ENCODE results near the gene TGM3.

TGM3 gene

DNA sequence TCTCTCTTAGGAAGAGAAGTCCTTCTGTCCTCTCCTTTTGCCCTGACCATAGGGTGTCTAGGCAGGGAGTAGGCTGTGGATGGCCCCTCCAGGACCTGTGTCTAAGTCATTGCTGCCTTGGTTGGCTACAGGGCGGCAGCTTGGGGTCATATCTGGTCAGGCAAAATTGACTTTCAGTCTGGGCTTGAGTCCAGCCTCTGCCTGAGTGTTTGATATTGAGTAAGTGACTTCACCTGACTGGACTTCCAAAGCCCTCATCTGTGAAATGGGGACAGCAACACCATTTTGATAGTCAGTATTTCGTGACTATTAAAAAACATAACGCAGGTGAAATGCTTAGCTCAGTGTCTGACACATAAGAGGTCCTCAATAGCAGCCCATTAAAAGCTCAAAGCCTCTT is 4.6 kb downstream of the TGM3 start:
- Histone ChIP-seq H3K4me3 (replicated peaks; ENCODE audit: insufficient read depth, low read length) (no peak overlapping the region), H3K27me3 (ENCODE audit: insufficient read depth, poor library complexity, severe bottlenecking) (no peaks in the 10 kb centered on the region), H3K27ac (replicated peaks) (peak overlapping the region; percentile 72)
- TF ChIP-seq GABPA (IDR thresholded peaks at IDR 0.05; ENCODE audit: low read depth) (no peak), SPI1 (IDR thresholded peaks at IDR 0.05; ENCODE audit: borderline replicate concordance, low read depth) (no peak), POLR2AphosphoS5 (IDR thresholded peaks at IDR 0.05; ENCODE audit: low read depth) (no peak)
- TF ChIP-seq, protein P1, sequence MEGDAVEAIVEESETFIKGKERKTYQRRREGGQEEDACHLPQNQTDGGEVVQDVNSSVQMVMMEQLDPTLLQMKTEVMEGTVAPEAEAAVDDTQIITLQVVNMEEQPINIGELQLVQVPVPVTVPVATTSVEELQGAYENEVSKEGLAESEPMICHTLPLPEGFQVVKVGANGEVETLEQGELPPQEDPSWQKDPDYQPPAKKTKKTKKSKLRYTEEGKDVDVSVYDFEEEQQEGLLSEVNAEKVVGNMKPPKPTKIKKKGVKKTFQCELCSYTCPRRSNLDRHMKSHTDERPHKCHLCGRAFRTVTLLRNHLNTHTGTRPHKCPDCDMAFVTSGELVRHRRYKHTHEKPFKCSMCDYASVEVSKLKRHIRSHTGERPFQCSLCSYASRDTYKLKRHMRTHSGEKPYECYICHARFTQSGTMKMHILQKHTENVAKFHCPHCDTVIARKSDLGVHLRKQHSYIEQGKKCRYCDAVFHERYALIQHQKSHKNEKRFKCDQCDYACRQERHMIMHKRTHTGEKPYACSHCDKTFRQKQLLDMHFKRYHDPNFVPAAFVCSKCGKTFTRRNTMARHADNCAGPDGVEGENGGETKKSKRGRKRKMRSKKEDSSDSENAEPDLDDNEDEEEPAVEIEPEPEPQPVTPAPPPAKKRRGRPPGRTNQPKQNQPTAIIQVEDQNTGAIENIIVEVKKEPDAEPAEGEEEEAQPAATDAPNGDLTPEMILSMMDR (IDR thresholded peaks at IDR 0.05; ENCODE audit: insufficient read depth, low read length): no peak
- TF ChIP-seq, protein P2, sequence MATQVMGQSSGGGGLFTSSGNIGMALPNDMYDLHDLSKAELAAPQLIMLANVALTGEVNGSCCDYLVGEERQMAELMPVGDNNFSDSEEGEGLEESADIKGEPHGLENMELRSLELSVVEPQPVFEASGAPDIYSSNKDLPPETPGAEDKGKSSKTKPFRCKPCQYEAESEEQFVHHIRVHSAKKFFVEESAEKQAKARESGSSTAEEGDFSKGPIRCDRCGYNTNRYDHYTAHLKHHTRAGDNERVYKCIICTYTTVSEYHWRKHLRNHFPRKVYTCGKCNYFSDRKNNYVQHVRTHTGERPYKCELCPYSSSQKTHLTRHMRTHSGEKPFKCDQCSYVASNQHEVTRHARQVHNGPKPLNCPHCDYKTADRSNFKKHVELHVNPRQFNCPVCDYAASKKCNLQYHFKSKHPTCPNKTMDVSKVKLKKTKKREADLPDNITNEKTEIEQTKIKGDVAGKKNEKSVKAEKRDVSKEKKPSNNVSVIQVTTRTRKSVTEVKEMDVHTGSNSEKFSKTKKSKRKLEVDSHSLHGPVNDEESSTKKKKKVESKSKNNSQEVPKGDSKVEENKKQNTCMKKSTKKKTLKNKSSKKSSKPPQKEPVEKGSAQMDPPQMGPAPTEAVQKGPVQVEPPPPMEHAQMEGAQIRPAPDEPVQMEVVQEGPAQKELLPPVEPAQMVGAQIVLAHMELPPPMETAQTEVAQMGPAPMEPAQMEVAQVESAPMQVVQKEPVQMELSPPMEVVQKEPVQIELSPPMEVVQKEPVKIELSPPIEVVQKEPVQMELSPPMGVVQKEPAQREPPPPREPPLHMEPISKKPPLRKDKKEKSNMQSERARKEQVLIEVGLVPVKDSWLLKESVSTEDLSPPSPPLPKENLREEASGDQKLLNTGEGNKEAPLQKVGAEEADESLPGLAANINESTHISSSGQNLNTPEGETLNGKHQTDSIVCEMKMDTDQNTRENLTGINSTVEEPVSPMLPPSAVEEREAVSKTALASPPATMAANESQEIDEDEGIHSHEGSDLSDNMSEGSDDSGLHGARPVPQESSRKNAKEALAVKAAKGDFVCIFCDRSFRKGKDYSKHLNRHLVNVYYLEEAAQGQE (IDR thresholded peaks at IDR 0.05; ENCODE audit: insufficient replicate concordance, low read depth): no peak
- DNase-seq (ENCODE audit: low read depth in 1 of 2, low spot score in 1 of 2): no peak

DNA sequence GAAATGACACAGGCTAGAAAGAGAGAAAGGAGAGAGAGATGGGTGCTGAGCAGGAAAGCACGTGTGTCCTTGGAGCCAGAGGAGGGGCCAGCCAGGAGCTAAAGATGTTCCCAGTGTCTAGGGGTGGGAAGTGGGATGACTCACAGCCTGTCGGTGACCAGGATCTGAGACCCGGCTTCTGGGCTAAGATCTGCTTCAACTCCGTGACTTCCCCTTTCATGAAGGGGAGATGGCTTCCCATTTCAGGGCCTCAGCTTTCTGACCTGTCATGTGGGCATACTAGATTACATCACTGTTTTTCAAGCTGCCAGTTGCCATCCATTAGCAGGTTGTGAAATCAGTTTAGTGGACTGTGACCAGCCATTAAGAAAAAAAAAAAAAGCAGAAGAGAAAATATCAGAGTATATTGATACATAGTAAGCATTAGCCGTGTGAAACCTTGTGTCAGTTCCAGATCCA is 5.4 kb downstream of the TGM3 start:
- H3K27me3 ChIP-seq (ENCODE audit: insufficient read depth, poor library complexity, severe bottlenecking): no peaks in the 10 kb centered on the region
- TF ChIP-seq, protein P1 (IDR thresholded peaks at IDR 0.05; ENCODE audit: insufficient read depth, low read length): no peak
- TF ChIP-seq, protein P2 (IDR thresholded peaks at IDR 0.05; ENCODE audit: insufficient replicate concordance, low read depth): no peak
- TF ChIP-seq SPI1 (IDR thresholded peaks at IDR 0.05; ENCODE audit: borderline replicate concordance, low read depth) (peak; percentile 99), POLR2AphosphoS5 (IDR thresholded peaks at IDR 0.05; ENCODE audit: low read depth) (peak; percentile 65), GABPA (IDR thresholded peaks at IDR 0.05; ENCODE audit: low read depth) (no peak)
- peak; percentile 96 to 100 for DNase-seq (ENCODE audit: low read depth in 1 of 2, low spot score in 1 of 2)
- H3K27ac ChIP-seq (replicated peaks): peak overlapping the region; percentile 72
- H3K4me3 ChIP-seq (replicated peaks; ENCODE audit: insufficient read depth, low read length): no peak overlapping the region

DNA sequence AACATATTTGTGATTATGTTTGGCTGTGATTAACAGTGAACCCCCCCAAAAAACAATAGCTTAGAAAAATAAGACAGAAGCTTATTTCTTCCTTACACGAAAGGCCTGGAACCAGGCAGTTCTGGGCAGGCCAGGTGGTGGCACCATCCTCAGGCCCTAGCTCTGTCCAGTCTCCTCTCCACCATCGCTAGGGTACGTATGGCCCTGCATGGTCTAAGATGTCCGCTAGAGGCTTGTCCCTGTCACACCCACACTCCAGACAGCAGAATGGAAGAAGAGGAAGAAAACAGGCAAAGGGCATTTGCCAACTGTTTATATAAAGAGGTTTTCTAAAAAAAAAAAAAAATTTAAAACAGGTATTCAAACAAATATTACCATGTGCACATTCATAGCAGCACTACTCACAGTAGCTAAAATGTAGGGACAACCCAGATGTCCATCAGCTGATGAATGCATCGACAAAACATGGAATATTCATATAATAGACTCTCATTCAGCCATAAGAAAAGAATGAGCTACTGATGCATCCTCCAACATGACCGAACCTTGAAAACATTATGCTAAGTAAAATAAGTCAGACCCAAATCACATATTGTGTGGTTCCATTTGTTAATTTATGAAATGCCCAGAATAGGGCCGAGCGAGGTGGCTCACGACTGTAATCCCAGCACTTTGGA is 6.7 kb downstream of the TGM3 start:
- peak overlapping the region; percentile 72 for H3K27ac ChIP-seq (replicated peaks)
- peak in 1 of 2 experiments; percentile 23 for DNase-seq (ENCODE audit: low read depth in 1 of 2, low spot score in 1 of 2)
- TF ChIP-seq POLR2AphosphoS5 (IDR thresholded peaks at IDR 0.05; ENCODE audit: low read depth) (no peak), SPI1 (IDR thresholded peaks at IDR 0.05; ENCODE audit: borderline replicate concordance, low read depth) (no peak), GABPA (IDR thresholded peaks at IDR 0.05; ENCODE audit: low read depth) (no peak)
- TF ChIP-seq, protein P2 (IDR thresholded peaks at IDR 0.05; ENCODE audit: insufficient replicate concordance, low read depth): no peak
- TF ChIP-seq, protein P1 (IDR thresholded peaks at IDR 0.05; ENCODE audit: insufficient read depth, low read length): no peak
- no peak overlapping the region for H3K4me3 ChIP-seq (replicated peaks; ENCODE audit: insufficient read depth, low read length)
- no peaks in the 10 kb centered on the region for H3K27me3 ChIP-seq (ENCODE audit: insufficient read depth, poor library complexity, severe bottlenecking)
